Thyroid gland (tissue), 4 donors: ENCODE results near the gene NUP35. TPM values are rescaled to one million over a fixed set of nuclear protein-coding genes. Genes with fewer than 3 reads are reported as not detected.

ENCODE experiments used
- DNase-seq, 2 donors: peaks; one replicate each; pipeline ENCODE4 v3.0.0-alpha.2; 2019
- H3K27ac ChIP-seq, 3 donors: fragments of 200-600 bp; sonication (generic); 1 replicate in 2 of 3; 2 replicates in 1 of 3; pipeline ENCODE4 v1.5.1; 2016 to 2019; ENCODE audit warnings: mild to moderate bottlenecking in 1 of 3, moderate library complexity in 1 of 3
- H3K27me3 ChIP-seq: fragments of 200-600 bp; sonication (generic); one replicate; pipeline ENCODE4 v1.5.1; 2019
- H3K36me3 ChIP-seq, 2 donors: fragments of 200-600 bp; sonication (generic); one replicate each; pipeline ENCODE4 v1.5.1; 2016 to 2019
- H3K4me1 ChIP-seq, 2 donors: fragments of 200-600 bp; sonication (generic); one replicate each; pipeline ENCODE4 v1.5.1; 2017 to 2019
- H3K4me3 ChIP-seq, 3 donors: fragments of 200-600 bp; sonication (generic); replicated peaks in 1 of 3; 1 replicate in 2 of 3; 2 replicates in 1 of 3; pipeline ENCODE4 v1.5.1; 2016; ENCODE audit warnings: mild to moderate bottlenecking in 1 of 3
- H3K9me3 ChIP-seq: fragments of 200-600 bp; sonication (generic); one replicate; pipeline ENCODE4 v1.5.1; 2017
- CTCF ChIP-seq, 6 experiments: fragments of 200-600 bp in 3 of 6; fragments of 450-650 bp in 3 of 6; sonication (generic) in 3 of 6; IDR thresholded peaks; one replicate each; pipeline ENCODE4 v1.5.1; 2016 to 2019; ENCODE audit warnings: antibody characterized with exemption in 6 of 6, mild to moderate bottlenecking in 2 of 6, inconsistent platforms in 1 of 6, moderate library complexity in 1 of 6
- POLR2A ChIP-seq, 2 donors: fragments of 450-650 bp; IDR thresholded peaks; one replicate each; pipeline ENCODE4 v1.6.1; 2017; ENCODE audit warnings: antibody characterized with exemption in 2 of 2, mild to moderate bottlenecking in 2 of 2, moderate library complexity in 1 of 2
- WGBS, 2 donors: methylation state at CpG; one replicate each; pipeline ENCODE4 v1.1.5; 2017; 5-methylcytosine and 5-hydroxymethylcytosine counted together
- intact Hi-C: fragments of 100-400 bp; cut with DNase I; formaldehyde crosslinking; loops from one replicate; pipeline ENCODE4 v1.15.1; 2023
- total RNA-seq, 4 donors: library from RNA; depleted of rRNA; stranded (reverse); fragments of >200 nt; gene quantifications; one replicate each; pipeline ENCODE4 v1.2.3, GENCODE V29; 2016

The NUP35 gene
- total RNA-seq = 10 to 100 TPM; 13.7 to 19.1 (median 17.2) TPM

GRCh38 chr2:183124222-183124956 lies at the start of gene NUP35:
Gene NUP35, plus strand, starts transcription at chr2:183124443. Its CDS starts 15 bp downstream, at chr2:183124458.
- peak; percentile 85 to 86 for DNase-seq
- H3K27me3 ChIP-seq = no peaks in the 10 kb centered on the region
- H3K27ac ChIP-seq = peak within 1 kb of the TSS; percentile 20 to 78 (median 77)
- H3K4me3 ChIP-seq = peak within 1 kb of the TSS; percentile 41 to 86 (median 62)
- H3K36me3 ChIP-seq = no peaks in the 10 kb centered on the region
- TF ChIP-seq CTCF (IDR thresholded peaks at IDR 0.05) = no peak
- TF ChIP-seq POLR2A (IDR thresholded peaks at IDR 0.05) = peak in 1 of 2 donors; percentile 55
- H3K4me1 ChIP-seq = peaks cover 0 to 6% of the 10 kb centered on the region in 2 donors
- no peaks in the 10 kb centered on the region for H3K9me3 ChIP-seq
- intact Hi-C loops = loop anchor here (5.0 kb wide), 1 partner anchor 47 kb away; the partner anchor contains the start of gene DUSP19
- WGBS, 2 donors = 0 to 1% methylated on average over 19 to 42 of the region's 43 CpGs

GRCh38 chr2:183078163-183078463 lies 46.1 kb upstream of the NUP35 start:
- TF ChIP-seq POLR2A (IDR thresholded peaks at IDR 0.05) (no peak), CTCF (IDR thresholded peaks at IDR 0.05) (no peak)
- peak overlapping the region; percentile 32 to 82 (median 69) for H3K27ac ChIP-seq
- H3K4me3 ChIP-seq = peak overlapping the region; percentile 29 to 49 (median 37)
- intact Hi-C loops = loop anchor here (5.0 kb wide), 1 partner anchor 44 kb away; the partner anchor contains the start of gene NUP35
- DNase-seq = no peak
- 6 to 12% methylated on average over 8 of the region's 8 CpGs for whole genome bisulfite sequencing, 2 donors
- H3K9me3 ChIP-seq = no peaks in the 10 kb centered on the region
- no peaks in the 10 kb centered on the region for H3K27me3 ChIP-seq
- peaks cover 0 to 6% of the 10 kb centered on the region in 2 donors for H3K4me1 ChIP-seq
- H3K36me3 ChIP-seq = no peaks in the 10 kb centered on the region

- 2 to 5% methylated on average over 20 of the region's 20 CpGs for WGBS, 2 donors
- no peaks in the 10 kb centered on the region for H3K27me3 ChIP-seq
- no peaks in the 10 kb centered on the region for H3K9me3 ChIP-seq
- peak; percentile 91 to 92 for DNase-seq
- intact Hi-C loops = loop anchor here (5.0 kb wide), 1 partner anchor 44 kb away; the partner anchor contains the start of gene NUP35
- peak within 1 kb of the TSS; percentile 29 to 49 (median 37) for H3K4me3 ChIP-seq
- TF ChIP-seq CTCF (IDR thresholded peaks at IDR 0.05) (no peak), POLR2A (IDR thresholded peaks at IDR 0.05) (peak in 1 of 2 donors; percentile 93)
- H3K36me3 ChIP-seq = no peaks in the 10 kb centered on the region
- peaks cover 0 to 6% of the 10 kb centered on the region in 2 donors for H3K4me1 ChIP-seq
- H3K27ac ChIP-seq = peak within 1 kb of the TSS; percentile 32 to 82 (median 69)
These were observed 45.6 kb upstream of the NUP35 start, which contains the start of gene DUSP19 for GRCh38 chr2:183078464-183079138. Gene DUSP19, plus strand, starts transcription at chr2:183078747. Its CDS starts 187 bp downstream, at chr2:183078934.

- intact Hi-C loops = loop anchor here (5.0 kb wide), 1 partner anchor 43 kb away; the partner anchor contains the start of gene NUP35
- Histone ChIP-seq H3K27ac (peak overlapping the region; percentile 32 to 82 (median 69)), H3K27me3 (no peaks in the 10 kb centered on the region), H3K9me3 (no peaks in the 10 kb centered on the region), H3K36me3 (no peaks in the 10 kb centered on the region), H3K4me3 (peak overlapping the region; percentile 29 to 49 (median 37)), H3K4me1 (peaks cover 0 to 6% of the 10 kb centered on the region in 2 donors)
- TF ChIP-seq CTCF (IDR thresholded peaks at IDR 0.05) (no peak), POLR2A (IDR thresholded peaks at IDR 0.05) (no peak)
- no peak for DNase-seq
- 40 to 46% methylated on average over 13 of the region's 13 CpGs for WGBS, 2 donors
These were observed 45.0 kb upstream of the NUP35 start for GRCh38 chr2:183079139-183079775.
